Skeletal muscle tissue (tissue), 5 donors: ENCODE measurements around the gene PNPLA4. TPM values are rescaled to one million over a fixed set of nuclear protein-coding genes. Genes with fewer than 3 reads are reported as not detected.

ENCODE experiments used
- H3K27ac ChIP-seq: one replicate; pipeline ENCODE4 v1.7.0; 2013; ENCODE audit warnings: mild to moderate bottlenecking, low read depth, low read length, inconsistent platforms
- H3K27me3 ChIP-seq, 3 donors: one replicate each; pipeline ENCODE4 v1.7.0; 2013; ENCODE audit warnings: low read length in 3 of 3; ENCODE audit not compliant: control insufficient read depth in 3 of 3, insufficient read depth in 3 of 3
- H3K36me3 ChIP-seq, 3 donors: one replicate each; pipeline ENCODE4 v1.7.0; 2013; ENCODE audit warnings: low read length in 3 of 3; ENCODE audit not compliant: control insufficient read depth in 3 of 3, insufficient read depth in 3 of 3
- H3K4me1 ChIP-seq, 3 donors: one replicate each; pipeline ENCODE4 v1.7.0; 2013; ENCODE audit warnings: low read length in 3 of 3, mild to moderate bottlenecking in 3 of 3; ENCODE audit not compliant: control insufficient read depth in 3 of 3, insufficient read depth in 3 of 3
- H3K4me3 ChIP-seq, 3 donors: one replicate each; pipeline ENCODE4 v1.7.0; 2013; ENCODE audit warnings: low read length in 3 of 3
- H3K9ac ChIP-seq, 3 donors: one replicate each; pipeline ENCODE4 v1.7.0; 2013; ENCODE audit warnings: low read length in 3 of 3, mild to moderate bottlenecking in 3 of 3, moderate library complexity in 2 of 3, low read depth in 1 of 3
- H3K9me3 ChIP-seq, 3 donors: one replicate each; pipeline ENCODE4 v1.7.0; 2013; ENCODE audit warnings: low read length in 3 of 3; ENCODE audit not compliant: control insufficient read depth in 3 of 3
- small RNA-seq: library from RNA; depleted of rRNA; stranded (forward); fragments of <200 nt; gene quantifications from one replicate; pipeline ENCODE3, GENCODE V24; 2014
- total RNA-seq: library from RNA; depleted of rRNA; stranded (reverse); fragments of >200 nt; gene quantifications from one replicate; pipeline ENCODE4 v1.2.3, GENCODE V29; 2014
- donor health status: Osteomylitis.

Gene PNPLA4
- total RNA-seq, 1 donor from 2014 or later: 13.6 TPM

- no peak overlapping the region for H3K9ac ChIP-seq
- no peaks in the 10 kb centered on the region for H3K27me3 ChIP-seq
- no peak overlapping the region for H3K4me3 ChIP-seq
- no peak overlapping the region for H3K27ac ChIP-seq
- H3K4me1 ChIP-seq: no peaks in the 10 kb centered on the region
- H3K36me3 ChIP-seq: no peaks in the 10 kb centered on the region
- H3K9me3 ChIP-seq: no peaks in the 10 kb centered on the region
These were observed 38.1 kb downstream of the PNPLA4 start for GRCh38 chrX:7889135-7889534.

DNA sequence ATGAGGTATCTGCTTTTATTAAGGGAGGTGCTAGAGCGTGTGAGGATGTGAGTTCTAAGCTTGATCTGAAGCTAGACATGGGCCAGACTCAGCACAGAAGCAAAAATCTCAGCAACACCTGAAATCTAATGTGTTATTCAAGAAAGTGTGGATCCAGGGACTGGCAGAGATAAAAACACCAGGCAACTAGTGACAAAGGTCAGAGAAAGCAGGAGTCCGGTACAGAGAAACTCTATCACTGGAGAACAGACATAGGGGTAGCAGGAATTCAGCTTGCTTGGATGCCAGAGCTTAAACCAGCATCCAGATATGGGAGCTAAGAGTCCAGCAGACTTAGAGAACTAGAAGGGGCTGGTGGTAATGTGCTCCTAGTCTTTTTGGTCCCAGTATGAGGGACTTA, 50.3 kb downstream of the PNPLA4 start:
- no peaks in the 10 kb centered on the region for H3K4me1 ChIP-seq
- no peak overlapping the region for H3K9ac ChIP-seq
- no peaks in the 10 kb centered on the region for H3K27me3 ChIP-seq
- H3K4me3 ChIP-seq: no peak overlapping the region
- H3K36me3 ChIP-seq: no peaks in the 10 kb centered on the region
- H3K9me3 ChIP-seq: no peaks in the 10 kb centered on the region
- no peak overlapping the region for H3K27ac ChIP-seq

DNA sequence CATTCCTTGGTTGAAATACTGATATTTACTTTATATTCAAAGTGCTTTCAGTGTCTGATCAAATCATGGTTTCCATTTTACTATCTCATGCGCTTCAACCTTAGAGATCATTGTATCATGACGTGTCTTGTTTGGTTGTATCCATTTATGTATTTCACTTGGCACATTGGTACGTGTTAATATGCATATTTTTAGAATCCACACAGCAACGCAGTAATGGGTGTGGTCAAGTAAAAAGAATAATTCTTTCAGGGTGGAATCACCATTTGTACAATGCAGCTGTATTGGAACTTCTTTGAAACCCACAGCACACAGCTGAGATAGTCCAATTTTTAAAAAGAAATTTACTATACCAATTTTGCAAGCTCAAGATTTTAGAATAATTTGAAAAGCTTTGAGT, 55.2 kb downstream of the PNPLA4 start:
- Histone ChIP-seq H3K9ac (no peak overlapping the region), H3K36me3 (no peaks in the 10 kb centered on the region), H3K27me3 (no peaks in the 10 kb centered on the region), H3K27ac (no peak overlapping the region), H3K4me3 (no peak overlapping the region), H3K9me3 (no peaks in the 10 kb centered on the region), H3K4me1 (no peaks in the 10 kb centered on the region)

DNA sequence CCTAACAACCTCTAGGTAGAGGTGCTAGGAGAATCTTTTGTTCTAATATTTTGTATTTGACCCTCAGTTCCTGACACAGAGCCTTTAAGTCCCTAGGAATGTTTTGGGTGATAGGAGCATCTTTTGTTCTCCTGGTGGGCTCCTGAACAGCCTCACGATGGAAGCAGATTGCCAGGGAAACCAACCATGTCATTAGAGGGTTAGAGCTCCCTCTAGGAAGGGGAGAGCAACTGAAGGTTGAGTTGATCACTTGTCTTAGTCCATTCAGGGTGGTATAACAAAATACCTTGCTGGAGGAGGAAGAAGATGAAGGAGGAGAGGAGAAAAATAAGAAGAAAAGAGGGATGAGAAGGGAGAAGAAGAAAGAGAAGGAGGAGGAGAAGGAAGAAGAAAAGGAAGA, 75.0 kb downstream of the PNPLA4 start:
- Histone ChIP-seq H3K9me3 (no peaks in the 10 kb centered on the region), H3K27ac (no peak overlapping the region), H3K4me1 (no peaks in the 10 kb centered on the region), H3K27me3 (no peaks in the 10 kb centered on the region), H3K4me3 (no peak overlapping the region), H3K9ac (no peak overlapping the region), H3K36me3 (no peaks in the 10 kb centered on the region)

Small RNAs within 50 kb of the gene (small RNA-seq; reads per million reads assigned to genes)
- gene AC005296.1: not detected

Other genes starting within 250 kb of the PNPLA4 start
- not detected for gene VCX, start 84.2 kb downstream of the PNPLA4 start, total RNA-seq
- not detected for gene VCX2, start 243.9 kb upstream of the PNPLA4 start, total RNA-seq